Activated naive CD4-positive, alpha-beta T cell treated with anti-CD3 and anti-CD28 coated beads, Interleukin-2, amount 50 U/mL, for 16 hours (primary cell): Measurements from ENCODE around the gene IGF2BP2.

Experiments
- DNase-seq: peaks from one replicate; pipeline ENCODE4 v3.0.0-alpha.2; 2020

Gene IGF2BP2

GRCh38 chr3:185764163-185764979, 60.5 kb downstream of the IGF2BP2 start:
- no peak for DNase-seq

GRCh38 chr3:185763347-185764005, 61.4 kb downstream of the IGF2BP2 start:
- no peak for DNase-seq

GRCh38 chr3:185760550-185760949, 64.3 kb downstream of the IGF2BP2 start:
- DNase-seq, result no peak

- no peak for DNase-seq
These were observed 64.8 kb downstream of the IGF2BP2 start for GRCh38 chr3:185760088-185760487.

- no peak for DNase-seq
These were observed 65.3 kb downstream of the IGF2BP2 start for GRCh38 chr3:185759512-185759911.

GRCh38 chr3:185758912-185759311, 65.9 kb downstream of the IGF2BP2 start:
- no peak for DNase-seq

- DNase-seq, result no peak
These were observed 67.7 kb downstream of the IGF2BP2 start for GRCh38 chr3:185757176-185757575.

- DNase-seq, result no peak
These were observed 68.4 kb downstream of the IGF2BP2 start for GRCh38 chr3:185756477-185756876.

- DNase-seq, result no peak
These were observed 69.9 kb downstream of the IGF2BP2 start for GRCh38 chr3:185754920-185755319.

- no peak for DNase-seq
These were observed 71.5 kb downstream of the IGF2BP2 start for GRCh38 chr3:185753354-185753753.

GRCh38 chr3:185750702-185751101, 74.1 kb downstream of the IGF2BP2 start:
- DNase-seq, result no peak

GRCh38 chr3:185750015-185750414, 74.8 kb downstream of the IGF2BP2 start:
- no peak for DNase-seq

- no peak for DNase-seq
These were observed 78.4 kb downstream of the IGF2BP2 start for GRCh38 chr3:185746470-185746869.

GRCh38 chr3:185744997-185745843, 79.6 kb downstream of the IGF2BP2 start:
- no peak for DNase-seq

- DNase-seq, result no peak
These were observed 83.3 kb downstream of the IGF2BP2 start for GRCh38 chr3:185741586-185741985.

GRCh38 chr3:185740133-185740532, 84.7 kb downstream of the IGF2BP2 start:
- DNase-seq, result no peak

- DNase-seq, result no peak
These were observed 85.6 kb downstream of the IGF2BP2 start for GRCh38 chr3:185739264-185739701.

GRCh38 chr3:185737740-185738680, 86.8 kb downstream of the IGF2BP2 start:
- no peak for DNase-seq

GRCh38 chr3:185737020-185737419, 87.8 kb downstream of the IGF2BP2 start:
- DNase-seq, result no peak

- no peak for DNase-seq
These were observed 90.1 kb downstream of the IGF2BP2 start for GRCh38 chr3:185734725-185735096.

- DNase-seq, result no peak
These were observed 90.7 kb downstream of the IGF2BP2 start for GRCh38 chr3:185733980-185734724.

- no peak for DNase-seq
These were observed 92.1 kb downstream of the IGF2BP2 start for GRCh38 chr3:185732782-185733181.
